WTC11 (cell line): Measurements from ENCODE around the gene CMBL. TPM values are rescaled to one million over a fixed set of nuclear protein-coding genes. Genes with fewer than 3 reads are reported as not detected.

Experiments
- CREM ChIP-seq: sonication (generic); formaldehyde crosslinking; IDR thresholded peaks from 2 replicates; pipeline ENCODE4 v1.8.1; 2022; ENCODE audit warnings: mild to moderate bottlenecking, missing genetic modification reagents, moderate library complexity
- ELF4 ChIP-seq: sonication (generic); formaldehyde crosslinking; IDR thresholded peaks from 2 replicates; pipeline ENCODE4 v1.8.1; 2022; ENCODE audit warnings: low read depth, mild to moderate bottlenecking, moderate library complexity, missing genetic modification reagents
- GTF2I ChIP-seq: fragments of 250-450 bp; sonication (Bioruptor Pico); conservative IDR thresholded peaks from 2 replicates; pipeline ENCODE4 v1.4.0; 2021; ENCODE audit warnings: mild to moderate bottlenecking
- HMGA2 ChIP-seq: fragments of 250-450 bp; sonication (Bioruptor Pico); IDR thresholded peaks from 2 replicates; pipeline ENCODE4 v1.4.0; 2021; ENCODE audit warnings: mild to moderate bottlenecking, moderate library complexity
- IRF2 ChIP-seq: sonication (generic); formaldehyde crosslinking; IDR thresholded peaks from 2 replicates; pipeline ENCODE4 v1.8.0; 2022; ENCODE audit warnings: low read depth, missing genetic modification reagents, borderline replicate concordance
- SOX15 ChIP-seq: fragments of 250-450 bp; sonication (Bioruptor Pico); IDR thresholded peaks from 2 replicates; pipeline ENCODE4 v1.9.0; 2021; ENCODE audit warnings: mild to moderate bottlenecking
- TEAD4 ChIP-seq: sonication (generic); formaldehyde crosslinking; IDR thresholded peaks from 2 replicates; pipeline ENCODE4 v1.8.0; 2022; ENCODE audit warnings: mild to moderate bottlenecking, missing genetic modification reagents
- total RNA-seq: library from RNA; stranded (reverse); gene quantifications from 3 replicates; pipeline ENCODE4 v1.2.3, GENCODE V29; 2021
- TF ChIP-seq, protein P1 (sequence below): fragments of 250-450 bp; sonication (Bioruptor Pico); IDR thresholded peaks from 2 replicates; pipeline ENCODE4 v2.1.2; 2022; ENCODE audit warnings: mild to moderate bottlenecking, moderate library complexity
- TF ChIP-seq, protein P2 (sequence below): sonication (generic); formaldehyde crosslinking; IDR thresholded peaks from 2 replicates; pipeline ENCODE4 v1.8.1; 2022; ENCODE audit warnings: mild to moderate bottlenecking, moderate library complexity, missing genetic modification reagents
- TF ChIP-seq, protein P3 (sequence below): sonication (generic); formaldehyde crosslinking; IDR thresholded peaks from 2 replicates; pipeline ENCODE4 v1.8.1; 2022; ENCODE audit warnings: missing genetic modification reagents, borderline replicate concordance
- TF ChIP-seq, protein P4 (sequence below): fragments of 200-600 bp; IDR thresholded peaks from 2 replicates; pipeline ENCODE4 v1.8.0; 2022; ENCODE audit warnings: antibody characterized with exemption
- TF ChIP-seq, protein P5 (sequence below): fragments of 250-450 bp; sonication (Bioruptor Pico); IDR thresholded peaks from 2 replicates; pipeline ENCODE4 v1.9.0; 2021; ENCODE audit warnings: moderate library complexity, mild to moderate bottlenecking, inconsistent platforms, borderline replicate concordance
- TF ChIP-seq, protein P6 (sequence below): sonication (generic); formaldehyde crosslinking; IDR thresholded peaks from 2 replicates; pipeline ENCODE4 v1.8.1; 2023; ENCODE audit warnings: mild to moderate bottlenecking, missing genetic modification reagents, borderline replicate concordance

The CMBL gene
- total RNA-seq, 1 experiment from 2014 or later = 34.0 TPM

DNA sequence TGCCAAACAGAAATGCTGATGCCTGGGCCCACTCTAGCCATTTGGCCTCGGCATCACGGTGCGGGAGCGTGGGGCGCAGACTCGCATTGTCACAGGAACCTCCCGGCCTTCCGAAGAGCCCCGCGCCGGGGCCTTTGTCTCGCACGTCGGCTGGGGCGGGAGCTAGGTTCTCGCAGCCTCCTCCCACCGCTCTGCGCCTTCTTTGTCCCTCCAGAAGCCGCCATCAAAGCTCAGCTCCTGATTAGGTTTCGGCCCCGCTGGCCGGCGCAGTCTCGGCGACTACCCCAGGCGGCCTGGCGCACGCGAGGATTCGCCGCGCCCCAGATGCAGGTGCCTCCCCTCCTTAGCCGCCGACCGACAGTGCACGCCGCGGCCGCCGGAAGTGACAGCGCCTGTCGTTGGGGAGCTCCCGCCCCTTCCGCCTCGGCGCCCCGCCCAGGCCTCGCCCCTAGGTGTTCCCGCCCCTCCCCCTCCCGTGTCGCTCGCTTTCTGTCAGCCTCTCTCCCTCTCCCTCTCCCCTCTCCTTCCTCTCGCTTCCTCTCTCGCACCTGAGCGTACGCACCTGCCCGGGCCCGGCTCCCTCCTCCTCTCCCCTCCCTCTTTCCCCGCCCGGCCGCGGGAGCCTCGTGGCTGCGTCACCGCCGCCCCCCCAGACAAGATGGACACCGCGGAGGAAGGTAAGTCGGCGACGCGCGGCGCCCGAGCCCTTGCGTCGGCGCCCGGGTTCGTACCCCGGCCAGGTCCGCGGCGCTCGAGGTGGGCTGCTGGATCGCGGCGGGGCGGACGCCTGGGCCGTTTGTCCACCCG, 45.7 kb upstream of the CMBL start, which contains the start of gene MARCHF6 (continued):
- TF ChIP-seq, protein P1, sequence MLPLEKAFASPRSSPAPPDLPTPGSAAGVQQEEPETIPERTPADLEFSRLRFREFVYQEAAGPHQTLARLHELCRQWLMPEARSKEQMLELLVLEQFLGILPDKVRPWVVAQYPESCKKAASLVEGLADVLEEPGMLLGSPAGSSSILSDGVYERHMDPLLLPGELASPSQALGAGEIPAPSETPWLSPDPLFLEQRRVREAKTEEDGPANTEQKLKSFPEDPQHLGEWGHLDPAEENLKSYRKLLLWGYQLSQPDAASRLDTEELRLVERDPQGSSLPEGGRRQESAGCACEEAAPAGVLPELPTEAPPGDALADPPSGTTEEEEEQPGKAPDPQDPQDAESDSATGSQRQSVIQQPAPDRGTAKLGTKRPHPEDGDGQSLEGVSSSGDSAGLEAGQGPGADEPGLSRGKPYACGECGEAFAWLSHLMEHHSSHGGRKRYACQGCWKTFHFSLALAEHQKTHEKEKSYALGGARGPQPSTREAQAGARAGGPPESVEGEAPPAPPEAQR = no peak
- TF ChIP-seq, protein P2, sequence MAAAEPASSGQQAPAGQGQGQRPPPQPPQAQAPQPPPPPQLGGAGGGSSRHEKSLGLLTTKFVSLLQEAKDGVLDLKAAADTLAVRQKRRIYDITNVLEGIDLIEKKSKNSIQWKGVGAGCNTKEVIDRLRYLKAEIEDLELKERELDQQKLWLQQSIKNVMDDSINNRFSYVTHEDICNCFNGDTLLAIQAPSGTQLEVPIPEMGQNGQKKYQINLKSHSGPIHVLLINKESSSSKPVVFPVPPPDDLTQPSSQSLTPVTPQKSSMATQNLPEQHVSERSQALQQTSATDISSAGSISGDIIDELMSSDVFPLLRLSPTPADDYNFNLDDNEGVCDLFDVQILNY (CRISPR knock-in tag) = peak; percentile 85
- TF ChIP-seq, protein P3, sequence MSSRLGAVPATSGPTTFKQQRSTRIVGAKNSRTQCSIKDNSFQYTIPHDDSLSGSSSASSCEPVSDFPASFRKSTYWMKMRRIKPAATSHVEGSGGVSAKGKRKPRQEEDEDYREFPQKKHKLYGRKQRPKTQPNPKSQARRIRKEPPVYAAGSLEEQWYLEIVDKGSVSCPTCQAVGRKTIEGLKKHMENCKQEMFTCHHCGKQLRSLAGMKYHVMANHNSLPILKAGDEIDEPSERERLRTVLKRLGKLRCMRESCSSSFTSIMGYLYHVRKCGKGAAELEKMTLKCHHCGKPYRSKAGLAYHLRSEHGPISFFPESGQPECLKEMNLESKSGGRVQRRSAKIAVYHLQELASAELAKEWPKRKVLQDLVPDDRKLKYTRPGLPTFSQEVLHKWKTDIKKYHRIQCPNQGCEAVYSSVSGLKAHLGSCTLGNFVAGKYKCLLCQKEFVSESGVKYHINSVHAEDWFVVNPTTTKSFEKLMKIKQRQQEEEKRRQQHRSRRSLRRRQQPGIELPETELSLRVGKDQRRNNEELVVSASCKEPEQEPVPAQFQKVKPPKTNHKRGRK (CRISPR knock-in tag) = no peak
- TF ChIP-seq, protein P4, sequence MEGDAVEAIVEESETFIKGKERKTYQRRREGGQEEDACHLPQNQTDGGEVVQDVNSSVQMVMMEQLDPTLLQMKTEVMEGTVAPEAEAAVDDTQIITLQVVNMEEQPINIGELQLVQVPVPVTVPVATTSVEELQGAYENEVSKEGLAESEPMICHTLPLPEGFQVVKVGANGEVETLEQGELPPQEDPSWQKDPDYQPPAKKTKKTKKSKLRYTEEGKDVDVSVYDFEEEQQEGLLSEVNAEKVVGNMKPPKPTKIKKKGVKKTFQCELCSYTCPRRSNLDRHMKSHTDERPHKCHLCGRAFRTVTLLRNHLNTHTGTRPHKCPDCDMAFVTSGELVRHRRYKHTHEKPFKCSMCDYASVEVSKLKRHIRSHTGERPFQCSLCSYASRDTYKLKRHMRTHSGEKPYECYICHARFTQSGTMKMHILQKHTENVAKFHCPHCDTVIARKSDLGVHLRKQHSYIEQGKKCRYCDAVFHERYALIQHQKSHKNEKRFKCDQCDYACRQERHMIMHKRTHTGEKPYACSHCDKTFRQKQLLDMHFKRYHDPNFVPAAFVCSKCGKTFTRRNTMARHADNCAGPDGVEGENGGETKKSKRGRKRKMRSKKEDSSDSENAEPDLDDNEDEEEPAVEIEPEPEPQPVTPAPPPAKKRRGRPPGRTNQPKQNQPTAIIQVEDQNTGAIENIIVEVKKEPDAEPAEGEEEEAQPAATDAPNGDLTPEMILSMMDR = no peak
- TF ChIP-seq, protein P5, sequence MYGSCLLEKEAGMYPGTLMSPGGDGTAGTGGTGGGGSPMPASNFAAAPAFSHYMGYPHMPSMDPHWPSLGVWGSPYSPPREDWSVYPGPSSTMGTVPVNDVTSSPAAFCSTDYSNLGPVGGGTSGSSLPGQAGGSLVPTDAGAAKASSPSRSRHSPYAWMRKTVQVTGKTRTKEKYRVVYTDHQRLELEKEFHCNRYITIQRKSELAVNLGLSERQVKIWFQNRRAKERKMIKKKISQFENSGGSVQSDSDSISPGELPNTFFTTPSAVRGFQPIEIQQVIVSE = no peak
- TF ChIP-seq CREM (CRISPR knock-in tag) (peak; percentile 78), SOX15 (CRISPR knock-in tag) (no peak), GTF2I (CRISPR knock-in tag) (no peak), HMGA2 (peak; percentile 15; the same call in 1 of the 2 replicates), IRF2 (CRISPR knock-in tag) (no peak), TEAD4 (CRISPR knock-in tag) (0 out of 2 replicates have a peak, but pooled peaks have one; percentile 55), ELF4 (CRISPR knock-in tag) (0 out of 2 replicates have a peak, but pooled peaks have one; percentile 20)
- TF ChIP-seq, protein P6, sequence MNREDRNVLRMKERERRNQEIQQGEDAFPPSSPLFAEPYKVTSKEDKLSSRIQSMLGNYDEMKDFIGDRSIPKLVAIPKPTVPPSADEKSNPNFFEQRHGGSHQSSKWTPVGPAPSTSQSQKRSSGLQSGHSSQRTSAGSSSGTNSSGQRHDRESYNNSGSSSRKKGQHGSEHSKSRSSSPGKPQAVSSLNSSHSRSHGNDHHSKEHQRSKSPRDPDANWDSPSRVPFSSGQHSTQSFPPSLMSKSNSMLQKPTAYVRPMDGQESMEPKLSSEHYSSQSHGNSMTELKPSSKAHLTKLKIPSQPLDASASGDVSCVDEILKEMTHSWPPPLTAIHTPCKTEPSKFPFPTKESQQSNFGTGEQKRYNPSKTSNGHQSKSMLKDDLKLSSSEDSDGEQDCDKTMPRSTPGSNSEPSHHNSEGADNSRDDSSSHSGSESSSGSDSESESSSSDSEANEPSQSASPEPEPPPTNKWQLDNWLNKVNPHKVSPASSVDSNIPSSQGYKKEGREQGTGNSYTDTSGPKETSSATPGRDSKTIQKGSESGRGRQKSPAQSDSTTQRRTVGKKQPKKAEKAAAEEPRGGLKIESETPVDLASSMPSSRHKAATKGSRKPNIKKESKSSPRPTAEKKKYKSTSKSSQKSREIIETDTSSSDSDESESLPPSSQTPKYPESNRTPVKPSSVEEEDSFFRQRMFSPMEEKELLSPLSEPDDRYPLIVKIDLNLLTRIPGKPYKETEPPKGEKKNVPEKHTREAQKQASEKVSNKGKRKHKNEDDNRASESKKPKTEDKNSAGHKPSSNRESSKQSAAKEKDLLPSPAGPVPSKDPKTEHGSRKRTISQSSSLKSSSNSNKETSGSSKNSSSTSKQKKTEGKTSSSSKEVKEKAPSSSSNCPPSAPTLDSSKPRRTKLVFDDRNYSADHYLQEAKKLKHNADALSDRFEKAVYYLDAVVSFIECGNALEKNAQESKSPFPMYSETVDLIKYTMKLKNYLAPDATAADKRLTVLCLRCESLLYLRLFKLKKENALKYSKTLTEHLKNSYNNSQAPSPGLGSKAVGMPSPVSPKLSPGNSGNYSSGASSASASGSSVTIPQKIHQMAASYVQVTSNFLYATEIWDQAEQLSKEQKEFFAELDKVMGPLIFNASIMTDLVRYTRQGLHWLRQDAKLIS (CRISPR knock-in tag) = peak; percentile 75; the same call in 1 of the 2 replicates
